K562 (cell line): Measurements from ENCODE around the gene RYR3. TPM values are rescaled to one million over a fixed set of nuclear protein-coding genes. Genes with fewer than 3 reads are reported as not detected.

Source experiments
- ATAC-seq: fragments of 200-7000 bp; cut with Tn5 transposase; 3 replicates; pipeline ENCODE4 v1.9.1; 2020; ENCODE audit warnings: moderate library complexity
- BruUV-seq: library from RNA; stranded (reverse); fragments of 400-500 nt; replicated peaks from 2 replicates; lab custom pipeline; 2021; lab: Mats Ljungman, UMichigan
- CTCF ChIA-PET: fragments of 300-600 bp; formaldehyde crosslinking; extraction: SDS; loops from one replicate; lab custom pipeline; 2021; ENCODE audit warnings: low intra/inter-chr PET ratio; lab: Yijun Ruan, JAX
- POLR2A ChIA-PET: fragments of 300-600, 350-650 bp; sonication (Branson Sonifier 250); formaldehyde crosslinking; extraction: SDS; loops from one replicate; lab custom pipeline; 2021; ENCODE audit warnings: antibody characterized with exemption, inconsistent platforms; lab: Yijun Ruan, JAX
- DNase-seq, 4 experiments: peaks; one replicate each; pipeline versions ENCODE4 v3.0.0 to v3.0.0-alpha.2; 2011 to 2018; ENCODE audit warnings: low spot score in 3 of 4, mixed read lengths in 3 of 4; ENCODE audit errors: extremely low read depth in 1 of 4
- FAIRE-seq: peaks from 2 replicates; lab custom pipeline; 2011; peaks lifted over from hg19 to GRCh38; lab: Jason Lieb, UNC
- H2AFZ ChIP-seq: 2 replicates; pipeline ENCODE4 v1.6.0; 2011; ENCODE audit warnings: low read depth, low read length, control low read depth, inconsistent platforms
- H3K27ac ChIP-seq: fragments of 200-600 bp; 3 replicates; pipeline ENCODE4 v1.8.0; 2011; ENCODE audit warnings: low read depth, mild to moderate bottlenecking, control low read depth, inconsistent platforms, low read length, moderate library complexity, mixed read lengths; ENCODE audit errors: extremely low read depth
- H3K27me3 ChIP-seq, 2 experiments: fragments of 300-600 bp in 1 of 2; 2 replicates in 1 of 2; 3 replicates in 1 of 2; pipeline versions ENCODE4 v1.6.0 to v1.8.0; 2011; ENCODE audit warnings: inconsistent platforms in 2 of 2, low read length in 2 of 2, mild to moderate bottlenecking in 1 of 2, mixed read lengths in 1 of 2, moderate library complexity in 1 of 2; ENCODE audit not compliant: control insufficient read depth in 2 of 2, insufficient read depth in 2 of 2
- H3K36me3 ChIP-seq: fragments of 300-600 bp; 3 replicates; pipeline ENCODE4 v1.8.0; 2011; ENCODE audit warnings: mild to moderate bottlenecking, low read length, inconsistent platforms; ENCODE audit not compliant: control insufficient read depth, insufficient read depth
- H3K4me1 ChIP-seq, 2 experiments: fragments of 200-600 bp in 1 of 2; replicated peaks in 1 of 2; 2 replicates in 1 of 2; 3 replicates in 1 of 2; pipeline versions ENCODE4 v1.5.1 to v1.8.0; 2011; ENCODE audit warnings: inconsistent platforms in 2 of 2, low read length in 2 of 2, mild to moderate bottlenecking in 1 of 2, mixed read lengths in 1 of 2, moderate library complexity in 1 of 2; ENCODE audit not compliant: control insufficient read depth in 2 of 2, insufficient read depth in 2 of 2
- H3K4me2 ChIP-seq: 2 replicates; pipeline ENCODE4 v1.6.1; 2011; ENCODE audit warnings: low read length, control low read depth, inconsistent platforms, mixed read lengths; ENCODE audit not compliant: insufficient read depth
- H3K4me3 ChIP-seq: fragments of 200-600 bp; sonication (generic), shearing (Covaris generic); 2 replicates; pipeline ENCODE4 v1.5.1; 2016; ENCODE audit warnings: control low read depth, inconsistent platforms
- H3K79me2 ChIP-seq: fragments of 200-600 bp; 3 replicates; pipeline ENCODE4 v1.8.0; 2011; ENCODE audit warnings: low read length, inconsistent platforms; ENCODE audit not compliant: control insufficient read depth, insufficient read depth
- H3K9ac ChIP-seq, 2 experiments: 2 replicates each; pipeline versions ENCODE4 v1.6.0 to v1.6.1; 2011; ENCODE audit warnings: low read depth in 2 of 2, low read length in 2 of 2, control low read depth in 1 of 2, inconsistent platforms in 1 of 2, mild to moderate bottlenecking in 1 of 2, mixed read lengths in 1 of 2; ENCODE audit not compliant: insufficient read depth in 1 of 2
- H3K9me1 ChIP-seq: one replicate; pipeline ENCODE4 v1.6.0; 2011; ENCODE audit warnings: inconsistent platforms, mild to moderate bottlenecking, low read length, moderate library complexity; ENCODE audit not compliant: control insufficient read depth, insufficient read depth
- H3K9me3 ChIP-seq: replicated peaks from 2 replicates; pipeline ENCODE4 v1.5.1; 2011; ENCODE audit warnings: low read depth, low read length, inconsistent platforms; ENCODE audit not compliant: control insufficient read depth, insufficient read depth
- H4K20me1 ChIP-seq: replicated peaks from 2 replicates; pipeline ENCODE4 v1.6.1; 2011; ENCODE audit warnings: low read length, inconsistent platforms, mixed read lengths; ENCODE audit not compliant: control insufficient read depth, insufficient read depth
- HDGF ChIP-seq: fragments of 450-650 bp; IDR thresholded peaks from 2 replicates; pipeline ENCODE4 v1.6.1; 2016
- HINFP ChIP-seq: fragments of 450-650 bp; conservative IDR thresholded peaks from 2 replicates; pipeline ENCODE4 v1.6.1; 2016; ENCODE audit warnings: missing genetic modification characterization, low read depth, mild to moderate bottlenecking, control low read depth, missing compliant biosample characterization
- MBD1 ChIP-seq: fragments of 250-450 bp; sonication (Bioruptor Pico); IDR thresholded peaks from 2 replicates; pipeline ENCODE4 v1.8.0; 2022; ENCODE audit warnings: inconsistent platforms
- RB1 ChIP-seq: fragments of 450-650 bp; IDR thresholded peaks from 2 replicates; pipeline ENCODE4 v1.6.1; 2017; ENCODE audit warnings: low read depth, mild to moderate bottlenecking
- SIN3A ChIP-seq, 2 experiments: fragments of 150-350 bp in 1 of 2; IDR thresholded peaks; 2 replicates each; pipeline ENCODE4 v1.6.1; 2011 to 2016; ENCODE audit warnings: borderline replicate concordance in 2 of 2, low read depth in 2 of 2, low read length in 2 of 2, mild to moderate bottlenecking in 2 of 2, moderate library complexity in 2 of 2; ENCODE audit not compliant: control insufficient read depth in 1 of 2
- TEAD2 ChIP-seq: fragments of 450-650 bp; IDR thresholded peaks from 2 replicates; pipeline ENCODE4 v1.6.1; 2016; ENCODE audit warnings: missing genetic modification characterization, control low read depth, missing compliant biosample characterization
- TFAP4 ChIP-seq: sonication (generic); formaldehyde crosslinking; IDR thresholded peaks from 2 replicates; pipeline ENCODE4 v1.8.0; 2022; ENCODE audit warnings: missing genetic modification reagents, mild to moderate bottlenecking, moderate library complexity, borderline replicate concordance
- WGBS: fragments of 100-300 bp; shearing (Covaris generic); methylation state at CpG from one replicate; pipeline ENCODE4 v1.1.6; 2016; ENCODE audit warnings: low coverage, mixed read lengths; ENCODE audit not compliant: insufficient coverage; ENCODE audit errors: missing lambda C conversion rate; 5-methylcytosine and 5-hydroxymethylcytosine counted together
- in situ Hi-C: fragments of 300-500 bp; cut with MboI; formaldehyde crosslinking; loops from 4 replicates; pipeline ENCODE4 v1.15.0; 2018; ENCODE audit warnings: inconsistent platforms, mixed read lengths
- intact Hi-C: fragments of 100-400 bp; cut with micrococcal nuclease; formaldehyde crosslinking; loops from 2 replicates; pipeline ENCODE4 v1.14.2; 2022
- polyA plus RNA-seq, 8 experiments: library from polyadenylated mRNA; depleted of rRNA in 4 of 8; stranded (reverse) in 5 of 8; unstranded in 3 of 8; fragments of >200 nt; fragmentation: Nextera tagmentation in 2 of 8; fragmentation: Illumina TruSeq in 1 of 8; extraction: Ambion mirVana in 2 of 8; extraction: Trizol in 1 of 8; gene quantifications; 2 replicates each; pipeline versions ENCODE4 v1.2.1 to v1.2.3, GENCODE V29; 2011 to 2014; ENCODE audit warnings: inconsistent platforms in 1 of 8, missing spikeins in 1 of 8
- total RNA-seq, 7 experiments: library from RNA; depleted of rRNA in 6 of 7; stranded (reverse); fragments of >200 nt in 6 of 7; fragmentation: Illumina TruSeq in 2 of 7; extraction: Trizol in 2 of 7; gene quantifications; 2 replicates each; pipeline versions ENCODE4 v1.2.1 to v1.2.3, GENCODE V29; 2011 to 2021; ENCODE audit warnings: low replicate concordance in 1 of 7

Gene RYR3
- total and polyA plus RNA-seq, 9 of the 15 experiments (the other 6 are each of a cell fraction or from before 2014, with no cell fraction given), result 0.04 TPM; not detected in 8

- TF ChIP-seq MBD1, result no peak
- no peak for TF ChIP-seq RB1
- no peak for TF ChIP-seq TFAP4 (CRISPR knock-in tag)
- TF ChIP-seq HDGF, result no peak
Observed at GRCh38 chr15:33524274-33524673, 213.5 kb downstream of the RYR3 start (continued).

- ATAC-seq, result no peak
Observed at GRCh38 chr15:33526532-33526931, 215.8 kb downstream of the RYR3 start.

More at GRCh38 chr15:33526532-33526931, 215.8 kb downstream of the RYR3 start:
- FAIRE-seq (no peak), DNase-seq (no peak)
- Histone ChIP-seq H3K36me3 (no peaks in the 10 kb centered on the region), H3K9ac (no peak overlapping the region), H3K4me3 (no peak overlapping the region), H3K27me3 (no peaks in the 10 kb centered on the region; a peak in 2 of 5 replicates), H3K4me1 (no peaks in the 10 kb centered on the region), H3K27ac (no peak overlapping the region), H3K4me2 (no peak overlapping the region), H3K79me2 (no peaks in the 10 kb centered on the region), H4K20me1 (no peaks in the 10 kb centered on the region), H2AFZ (no peak overlapping the region), H3K9me3 (no peaks in the 10 kb centered on the region), H3K9me1 (no peaks in the 10 kb centered on the region)
- ChIA-PET CTCF (no interaction called here), POLR2A (no interaction called here)
- TF ChIP-seq SIN3A (IDR thresholded peaks at IDR 0.05; ENCODE audit: borderline replicate concordance in 2 of 2, control insufficient read depth in 1 of 2, low read depth in 2 of 2, low read length in 2 of 2) (no peak), HINFP (tag) (no peak), TEAD2 (no peak)
- WGBS, result 0% methylated on average over 3 of the region's 3 CpGs
- intact Hi-C loops, result no loop called here
- in situ Hi-C loops, result no loop called here
- BruUV-seq, result no TSS peak
